HCT116 (cell line): ENCODE results near the gene PEDS1.

Source experiments
- REST ChIP-seq: IDR thresholded peaks from 2 replicates; pipeline ENCODE4 v1.6.1; 2012; ENCODE audit warnings: low read depth
- ZFX ChIP-seq: fragments of 450-650 bp; IDR thresholded peaks from 2 replicates; pipeline ENCODE4 v1.6.1; 2017

GRCh38 chr20:50133474-50134217 is 19.9 kb downstream of the PEDS1 start:
- TF ChIP-seq ZFX (no peak), REST (no peak)
